ENCODE data around the gene BMP5.

The BMP5 gene

DNA sequence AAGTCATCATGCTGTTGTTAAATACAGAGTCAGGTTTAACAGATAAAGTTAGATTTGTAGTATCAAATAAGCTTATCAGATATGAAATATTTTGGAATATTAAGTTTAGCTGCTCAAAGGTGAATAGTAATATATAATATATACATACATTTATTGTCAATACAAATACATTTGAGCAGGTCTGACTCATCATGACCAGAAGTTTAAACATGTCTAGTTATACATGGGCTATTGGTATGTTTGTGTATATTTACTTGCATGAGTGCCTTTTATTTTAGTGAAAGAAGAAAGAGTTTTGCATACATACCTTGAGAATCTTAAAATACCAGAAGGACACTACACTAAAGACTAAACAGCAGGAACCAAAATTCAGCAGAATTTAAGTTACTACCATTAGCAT lies 76.8 kb downstream of the BMP5 start:
- DNase-seq, result no peak

DNA sequence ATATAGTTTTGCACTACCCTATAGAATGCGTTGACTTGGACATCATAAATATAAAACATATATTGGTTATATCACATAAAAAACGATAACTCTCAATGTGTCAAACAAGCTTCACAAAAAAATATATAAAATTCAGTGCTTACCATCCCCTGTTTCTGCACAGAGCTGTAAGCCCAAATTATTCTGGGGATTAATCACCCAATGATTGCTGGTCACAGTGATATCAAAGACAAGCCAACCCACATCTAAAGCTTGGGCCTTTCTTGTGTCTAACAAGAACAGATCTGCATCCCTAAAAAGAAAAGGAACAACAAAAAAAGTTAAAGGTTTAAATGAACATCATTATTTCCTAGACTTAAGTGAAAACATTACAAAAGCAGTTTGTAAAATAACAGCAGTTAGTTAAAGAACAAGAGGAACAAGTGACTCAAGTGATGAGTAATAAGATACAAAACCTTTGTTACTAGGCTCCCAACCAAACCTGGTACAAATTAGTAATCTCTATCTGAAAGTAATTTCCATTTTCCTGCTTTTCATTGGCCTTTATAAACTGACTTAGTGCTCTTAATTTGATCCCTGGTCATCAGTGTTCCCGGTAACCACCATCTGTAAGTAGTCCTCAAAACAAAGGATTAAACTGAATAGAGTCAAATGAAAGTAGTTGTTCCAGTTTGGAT lies 81.1 kb downstream of the BMP5 start:
- no peak for DNase-seq

DNA sequence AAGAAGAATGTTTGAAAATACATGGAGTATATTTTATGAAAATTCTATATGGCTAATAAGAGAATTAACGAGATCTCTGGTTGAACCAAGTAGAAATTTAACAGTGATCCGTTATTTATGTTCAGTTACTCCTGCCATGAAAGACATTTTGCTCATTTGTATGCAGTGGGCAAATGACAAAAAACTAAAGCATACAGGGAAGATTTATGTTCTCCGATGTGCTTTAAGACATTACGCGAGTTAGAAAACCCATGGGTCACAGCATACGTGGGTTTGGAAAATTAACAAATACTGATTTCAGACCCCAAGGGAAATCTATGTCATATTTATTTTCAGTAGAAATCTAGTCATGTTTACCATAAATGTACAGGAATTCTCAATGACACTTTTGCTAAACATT lies 90.1 kb downstream of the BMP5 start:
- no peak for DNase-seq

DNA sequence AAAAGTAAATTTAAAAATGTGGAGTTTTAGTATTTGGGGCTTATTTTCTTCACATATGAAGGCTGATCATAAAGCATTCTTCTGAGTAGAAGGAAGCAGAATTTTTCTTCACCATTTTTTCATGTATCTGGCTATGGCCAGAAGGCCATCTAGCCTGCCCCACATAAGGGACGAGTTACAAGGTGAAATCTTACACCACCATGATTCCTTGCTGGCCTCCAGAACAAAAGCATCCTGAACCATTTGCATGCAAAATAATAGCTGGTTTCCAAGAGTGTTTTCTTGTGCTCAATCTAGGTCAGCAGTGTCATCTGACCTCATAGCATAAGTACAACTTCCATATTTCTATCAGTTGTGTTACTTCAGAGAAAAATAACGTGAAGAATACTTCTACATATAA lies 93.1 kb downstream of the BMP5 start:
- DNase-seq, result no peak

DNA sequence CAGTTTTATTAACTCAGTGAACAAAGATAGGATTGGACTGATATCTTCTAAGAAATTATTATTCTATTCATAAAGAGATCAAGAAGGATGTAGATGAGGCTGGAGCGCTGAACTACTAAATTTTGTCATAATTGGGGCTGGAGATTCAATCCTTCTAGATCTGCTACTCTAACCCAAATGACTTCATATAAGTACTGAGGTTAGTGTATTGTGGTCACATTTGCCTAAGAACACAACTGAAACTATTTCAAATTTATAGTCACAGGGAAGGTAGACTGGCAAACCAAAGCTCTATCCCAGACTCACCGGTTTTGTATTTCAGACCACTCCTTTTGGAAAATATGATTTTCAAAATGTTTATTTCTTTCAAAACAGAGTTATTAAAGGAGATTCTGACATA lies 96.7 kb downstream of the BMP5 start:
- no peak for DNase-seq

DNA sequence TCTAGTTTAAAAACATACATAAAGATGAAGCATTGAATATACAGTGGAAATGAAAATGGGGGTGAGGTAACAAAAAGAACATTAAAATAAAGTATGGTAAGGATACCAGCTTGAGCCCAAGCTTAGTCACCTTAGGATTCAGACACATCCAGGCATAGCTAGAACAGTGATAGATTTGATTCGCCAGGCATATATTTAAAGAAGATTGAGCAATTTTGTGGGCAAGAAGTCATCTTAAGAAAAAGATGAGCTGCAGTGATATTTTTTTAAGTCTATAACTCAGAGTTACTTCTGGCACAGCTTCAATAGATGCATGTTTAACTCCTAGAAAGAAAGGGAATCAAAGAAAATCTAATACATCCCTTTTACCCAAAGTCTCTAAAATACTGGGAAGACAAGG lies 97.9 kb downstream of the BMP5 start:
- DNase-seq, result no peak

DNA sequence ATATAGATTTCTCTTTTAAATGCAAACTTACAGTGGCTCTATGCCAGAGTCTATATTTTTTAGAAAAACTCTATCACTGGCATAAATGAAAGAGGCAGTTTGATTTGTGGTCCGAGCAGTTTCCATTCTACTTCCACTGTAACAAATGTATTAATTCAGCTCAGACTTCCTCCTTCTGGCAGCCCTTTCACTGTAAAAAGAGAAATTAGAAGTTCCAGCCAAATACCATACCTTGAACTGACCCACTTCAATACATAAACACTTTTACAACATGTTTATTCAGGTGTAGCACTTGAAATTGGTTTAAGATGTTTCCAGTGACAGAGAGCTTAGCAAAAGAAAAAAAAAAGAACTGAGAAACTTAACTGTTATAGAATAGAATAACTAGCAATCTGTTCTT lies 99.3 kb downstream of the BMP5 start:
- no peak for DNase-seq

DNA sequence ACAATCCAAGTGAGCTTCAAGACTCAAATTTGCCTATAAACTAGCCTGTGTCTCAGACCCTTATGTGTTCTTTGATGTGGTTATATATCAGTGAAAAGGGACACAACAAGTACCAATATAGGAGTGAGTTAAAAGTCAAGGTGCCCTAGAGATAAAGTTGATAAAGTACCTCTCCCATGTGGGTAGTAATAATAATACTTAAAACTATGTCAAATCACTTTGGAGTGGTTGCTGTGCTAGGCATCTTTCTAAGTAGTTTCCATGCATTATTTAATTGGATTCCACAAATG lies 100.4 kb downstream of the BMP5 start:
- DNase-seq, result no peak

DNA sequence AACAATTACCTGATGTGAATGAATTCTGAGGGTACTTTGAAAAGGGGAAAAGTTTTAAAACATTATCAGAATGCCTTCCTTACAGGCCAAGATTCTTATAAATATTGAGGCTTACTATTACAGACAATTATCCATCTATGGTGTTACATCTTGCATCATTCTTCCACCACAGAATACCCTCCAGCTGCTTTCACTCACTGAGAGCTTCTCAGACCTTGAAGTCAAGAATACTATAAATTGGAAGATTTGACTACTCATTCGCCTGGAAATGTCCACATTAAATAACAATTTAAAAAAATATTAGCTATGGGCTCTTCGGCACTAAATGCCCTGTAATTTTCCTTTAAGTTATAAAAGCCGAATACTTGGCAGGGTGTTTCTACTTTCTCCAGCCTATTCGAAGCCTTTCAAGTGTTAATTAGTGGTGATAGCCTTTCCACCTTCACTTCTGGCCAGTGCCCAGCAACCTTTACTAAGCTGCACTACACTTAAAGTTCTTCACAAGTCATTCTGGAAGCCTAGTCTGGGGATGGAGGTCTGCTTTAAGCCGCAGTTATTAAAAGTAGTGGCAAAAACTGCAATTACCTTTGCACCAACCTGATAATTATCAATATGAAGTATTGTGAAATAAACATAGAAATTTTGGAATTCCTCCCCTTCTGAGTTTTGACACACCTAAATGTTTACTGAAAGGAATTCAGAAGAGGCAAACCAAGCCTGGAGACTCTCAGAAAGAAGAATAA lies 100.9 kb downstream of the BMP5 start:
- DNase-seq, result no peak

DNA sequence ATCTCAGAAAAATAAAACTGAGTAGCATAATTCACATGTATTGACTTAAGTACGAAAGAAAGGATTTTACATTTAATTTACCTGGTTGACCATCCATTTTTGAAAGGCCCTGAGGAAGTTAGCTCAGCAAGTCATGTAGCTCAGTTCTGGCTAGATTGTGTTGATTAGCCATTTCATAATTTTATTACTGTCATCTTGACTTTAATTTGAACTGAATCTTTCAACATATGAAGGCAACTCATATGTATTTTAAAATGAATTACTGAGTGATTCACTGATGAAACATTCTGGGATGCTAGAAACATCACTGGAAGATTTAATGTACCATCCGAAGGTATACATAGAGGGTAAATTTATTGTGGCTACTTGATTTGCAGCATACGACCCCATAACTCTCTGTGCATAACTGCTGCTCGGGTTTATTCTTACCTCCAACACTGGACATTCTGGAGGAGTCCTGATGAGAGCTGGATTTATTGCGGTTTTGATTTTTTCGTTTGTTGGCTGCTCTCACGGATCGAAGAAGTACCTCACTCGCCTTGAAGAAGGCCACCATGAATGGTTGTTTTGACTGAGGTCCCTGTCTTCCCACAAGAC lies 101.7 kb downstream of the BMP5 start:
- no peak for DNase-seq

DNA sequence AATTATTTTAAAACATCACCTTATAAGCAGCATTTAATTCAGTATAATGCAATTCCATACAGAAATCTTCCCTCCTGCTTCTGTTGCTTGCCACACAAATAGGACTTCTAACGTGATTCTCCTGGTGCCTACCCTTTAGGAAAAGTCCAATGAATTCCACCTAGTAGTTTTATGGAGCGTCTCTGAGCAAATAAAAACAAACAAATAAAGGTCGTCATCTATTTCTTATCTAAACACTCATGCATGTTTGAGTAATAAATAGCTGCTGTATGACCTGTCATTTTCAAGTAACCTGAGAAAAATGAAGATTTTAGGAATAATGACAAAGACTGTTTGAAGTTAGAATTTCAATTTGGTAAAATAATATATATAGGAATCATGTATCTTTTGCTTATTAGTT lies 102.7 kb downstream of the BMP5 start:
- no peak for DNase-seq

DNA sequence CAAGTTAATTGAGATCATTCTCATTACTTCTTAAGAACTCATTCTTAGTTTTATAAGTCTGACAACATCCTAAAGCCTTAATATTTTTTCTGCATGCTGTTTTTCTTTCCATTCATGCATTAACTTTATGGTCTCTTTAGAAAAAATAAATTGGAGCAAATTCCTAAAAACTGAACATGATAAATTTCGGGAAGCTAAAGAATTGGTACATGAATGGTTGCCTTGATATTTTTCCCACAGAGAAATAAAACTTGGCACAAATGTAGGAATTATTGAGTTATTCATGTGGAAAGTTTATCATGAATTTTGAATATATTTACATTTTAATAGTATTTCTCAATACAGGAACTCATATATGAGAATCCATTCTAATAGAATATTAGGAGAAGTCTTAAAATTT lies 115.9 kb downstream of the BMP5 start:
- DNase-seq, result no peak

DNA sequence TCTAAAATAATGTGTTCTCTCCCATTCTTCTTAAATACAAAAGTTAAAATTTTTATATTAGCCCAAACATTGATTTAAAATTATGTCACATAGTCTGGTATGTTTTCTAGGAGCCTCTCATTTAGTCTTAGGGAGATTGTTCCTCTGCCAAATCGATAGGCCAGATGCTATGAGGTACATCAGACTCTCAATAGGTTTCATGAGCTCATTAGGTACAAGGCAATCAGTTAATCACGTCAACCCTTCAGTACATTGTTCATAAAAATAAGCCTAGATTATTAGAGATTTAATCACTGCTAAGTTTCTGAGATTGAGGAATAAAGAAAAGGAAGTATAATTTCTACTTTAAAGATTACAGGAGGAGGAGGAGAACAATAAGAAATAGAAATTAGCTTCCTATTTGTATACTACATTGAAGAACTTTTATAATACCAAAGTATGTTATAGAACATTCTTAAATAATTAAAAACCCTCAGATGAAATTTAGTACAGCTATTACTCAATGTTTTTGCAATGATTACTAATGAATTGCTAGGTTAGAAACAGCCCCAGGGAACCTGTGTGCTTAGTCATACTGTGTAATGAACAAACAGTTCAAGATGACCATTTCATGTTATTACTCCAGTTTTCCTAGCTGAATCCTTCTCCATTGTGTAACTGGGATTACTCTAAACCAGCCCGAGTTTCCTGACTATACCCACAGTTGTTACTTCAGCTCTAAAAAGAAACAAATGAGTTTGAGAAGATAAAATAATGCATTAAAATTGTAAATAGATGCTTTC lies 117.0 kb downstream of the BMP5 start:
- DNase-seq, result no peak

DNA sequence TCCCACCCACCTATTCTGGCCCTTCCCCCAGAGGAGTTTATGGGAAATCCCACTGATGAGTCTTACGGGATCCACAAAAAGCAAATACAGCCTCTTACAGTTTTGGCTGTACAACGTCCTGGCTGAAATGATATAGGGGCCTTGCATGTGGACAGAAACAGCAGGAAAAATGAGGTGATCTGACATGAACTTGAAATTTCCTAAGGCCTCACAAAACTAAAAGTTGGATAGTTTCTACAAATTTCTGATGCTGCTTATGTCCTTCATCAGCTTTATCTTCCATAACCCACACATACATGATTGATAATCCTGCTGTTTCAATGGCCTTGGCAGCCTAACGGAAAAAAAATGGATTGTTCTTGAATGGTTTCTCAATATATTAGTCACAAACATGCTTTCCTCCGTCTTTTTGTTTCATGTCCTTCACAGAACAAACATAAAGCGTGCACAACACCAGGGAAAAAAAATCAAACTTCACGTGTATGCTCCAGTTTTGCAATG lies 118.8 kb downstream of the BMP5 start:
- no peak for DNase-seq

DNA sequence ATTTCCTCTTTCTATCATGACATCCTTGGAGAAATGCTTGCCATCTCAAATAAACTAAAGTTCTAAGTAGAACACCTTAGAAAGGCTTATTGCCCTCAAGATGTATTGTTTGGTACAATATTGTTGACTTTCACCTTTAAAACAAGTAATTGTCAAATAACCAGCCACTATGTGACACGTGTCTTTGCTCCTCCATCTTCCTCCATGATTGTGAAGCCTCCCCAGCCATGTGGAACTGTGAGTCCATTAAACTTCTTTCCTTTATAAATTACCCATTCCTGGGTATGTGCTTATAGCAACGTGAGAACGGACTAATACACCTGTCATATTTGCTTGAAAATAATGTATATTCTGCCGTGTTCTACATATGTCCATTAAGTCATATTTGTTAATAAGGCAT lies 126.5 kb downstream of the BMP5 start:
- no peak for DNase-seq

DNA sequence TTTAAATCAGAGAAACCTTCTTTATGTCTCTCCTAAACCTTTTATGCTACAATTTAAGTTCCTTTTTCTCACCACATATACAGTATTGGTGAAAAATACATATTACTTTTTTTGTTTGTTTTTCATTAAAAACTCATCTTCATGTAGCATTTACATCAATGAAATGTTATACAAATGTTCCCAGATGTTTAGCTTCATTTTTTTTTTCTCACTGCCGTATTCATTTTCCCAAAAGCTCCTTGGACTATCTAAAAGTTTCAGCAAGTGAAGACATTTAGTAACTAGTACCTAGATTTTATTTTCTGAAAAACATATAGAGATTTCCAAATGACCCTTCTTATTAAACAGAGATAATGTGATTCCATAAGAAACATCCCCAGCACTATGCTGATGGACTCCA lies 128.9 kb downstream of the BMP5 start:
- no peak for DNase-seq

DNA sequence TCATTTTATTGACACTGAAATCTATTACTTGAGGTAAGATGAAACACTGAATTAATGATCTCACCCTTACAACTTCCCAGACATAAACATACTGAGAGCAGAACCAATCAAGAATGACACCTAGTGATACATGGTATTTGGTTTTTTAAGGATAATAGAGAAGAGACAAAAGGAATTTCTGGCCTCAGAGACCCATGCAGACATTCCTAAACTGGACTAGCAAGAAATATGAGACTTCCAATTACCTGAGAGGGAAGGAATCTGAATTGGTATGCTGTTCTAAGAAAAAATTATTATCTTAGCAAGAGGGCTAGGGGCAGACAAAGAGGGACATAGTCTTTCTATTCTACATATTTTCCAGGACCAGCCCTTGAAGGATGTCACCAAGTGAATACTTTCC lies 141.1 kb downstream of the BMP5 start:
- DNase-seq, result no peak

DNA sequence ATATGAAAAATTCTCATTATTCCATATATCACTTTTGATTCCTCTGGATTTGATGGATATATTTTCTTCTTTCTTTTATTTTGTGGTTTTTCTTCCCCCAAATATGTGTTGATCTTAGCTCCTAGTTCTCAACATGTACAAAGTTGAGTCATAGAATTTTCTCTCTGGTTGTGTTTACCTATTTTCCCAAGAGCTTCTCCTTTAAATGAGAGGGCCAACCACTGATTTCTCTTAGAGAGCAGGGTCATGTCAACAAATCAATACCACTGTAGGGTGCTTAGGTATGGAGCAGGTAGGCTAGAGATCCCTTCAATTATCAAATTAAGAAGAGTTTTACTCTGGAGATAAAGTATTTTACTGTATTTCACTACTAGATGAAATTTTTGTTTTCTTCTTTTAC lies 145.7 kb downstream of the BMP5 start:
- DNase-seq, result no peak

DNA sequence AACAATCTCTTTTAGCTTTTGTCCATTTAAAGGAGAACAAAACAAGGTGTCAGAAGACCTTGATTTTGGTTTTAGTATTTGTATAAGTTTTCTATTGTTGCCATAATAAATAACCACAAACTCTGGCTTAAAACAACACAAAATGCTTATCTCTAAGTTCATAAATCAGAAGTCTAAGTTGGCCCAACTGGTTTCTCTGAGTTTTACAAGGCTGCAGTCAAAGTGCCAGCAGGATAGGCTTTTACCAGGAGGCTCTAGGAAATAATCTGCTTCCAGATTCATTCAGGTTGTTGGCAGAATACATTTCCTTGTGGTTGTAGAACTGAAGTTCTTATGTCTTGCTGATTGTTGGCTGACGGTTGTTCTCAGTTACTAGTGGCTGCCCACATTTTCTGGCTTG lies 149.2 kb downstream of the BMP5 start:
- no peak for DNase-seq

DNA sequence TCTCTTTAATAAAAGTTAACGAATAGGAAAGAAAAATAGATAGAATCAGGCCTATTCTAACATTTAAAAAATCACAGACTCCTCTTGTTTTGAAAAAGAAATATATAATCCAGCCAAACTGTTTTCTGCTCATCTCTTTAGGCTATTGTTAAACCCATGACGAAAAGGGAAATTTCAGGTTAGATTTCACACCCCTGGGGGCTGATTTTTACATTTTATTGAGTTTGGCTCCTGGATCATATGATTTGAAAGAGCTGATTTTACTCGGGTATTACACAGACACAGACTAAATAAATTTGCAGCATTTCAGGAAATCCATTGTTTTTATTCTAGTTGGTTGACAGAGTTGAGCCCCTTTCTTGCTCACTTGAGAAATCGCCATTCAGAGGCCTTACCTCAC lies 160.6 kb downstream of the BMP5 start:
- no peak for DNase-seq

DNA sequence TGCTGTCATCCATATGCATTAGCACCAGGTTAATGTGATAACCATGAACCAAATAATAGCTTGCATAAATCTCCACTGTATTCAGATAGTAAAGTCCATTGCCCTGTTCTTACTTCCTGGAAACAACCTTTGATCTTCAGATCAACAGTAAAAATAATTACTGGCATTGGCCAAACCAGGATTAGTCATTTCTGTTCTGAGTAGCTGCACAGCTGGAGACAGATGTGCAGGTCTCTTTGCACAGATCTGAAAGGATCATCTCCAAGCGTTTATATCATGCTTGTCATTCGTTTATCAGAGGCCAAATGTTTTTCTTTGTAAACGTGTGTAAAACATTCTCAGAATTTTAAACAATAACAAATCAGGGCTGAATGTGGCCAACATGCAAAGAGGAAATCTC lies 162.0 kb downstream of the BMP5 start:
- DNase-seq, result no peak

DNA sequence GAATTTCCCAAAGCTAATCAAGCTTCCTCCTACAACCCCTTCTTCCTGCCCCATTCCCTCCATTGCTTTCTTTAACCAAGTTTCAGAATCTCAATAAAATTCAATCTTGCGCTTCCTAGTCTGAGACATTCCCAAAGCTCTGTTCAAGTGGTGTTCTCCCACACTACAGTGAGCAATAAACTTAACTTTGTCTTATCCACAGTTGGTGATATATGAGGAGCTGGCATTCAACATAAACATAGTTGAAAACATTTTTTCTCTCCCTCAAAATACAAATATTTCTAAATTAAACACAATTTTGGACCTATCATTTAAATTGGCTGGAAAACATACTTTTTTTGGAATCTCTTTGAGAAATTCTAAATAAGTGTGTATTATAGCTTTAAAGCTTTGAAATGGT lies 166.7 kb downstream of the BMP5 start:
- DNase-seq, result no peak

All from CD4-positive, alpha-beta T cell treated with Interleukin-17A for 4 hours (primary cell).